GM21447 (cell line): ENCODE data around the gene MTFMT.

ENCODE experiments used
- ATAC-seq: cut with Tn5 transposase; IDR thresholded peaks from one replicate; pipeline ENCODE4 v1.9.1; 2021; ENCODE audit not compliant: unreplicated experiment

MTFMT gene

GRCh38 chr15:64989416-64990167 is 39.8 kb downstream of the MTFMT start, which contains the start of gene SPG21:
Gene SPG21, minus strand, starts transcription at chr15:64989914. Its CDS starts 6,345 bp downstream, at chr15:64983569.
- ATAC-seq: peak; percentile 94

GRCh38 chr15:64987136-64987535 is 42.3 kb downstream of the MTFMT start:
- no peak for ATAC-seq

GRCh38 chr15:64985366-64986033 is 43.9 kb downstream of the MTFMT start:
- ATAC-seq: no peak

GRCh38 chr15:64982472-64982871 is 47.0 kb downstream of the MTFMT start:
- ATAC-seq: no peak

GRCh38 chr15:64981812-64982431 is 47.5 kb downstream of the MTFMT start:
- ATAC-seq: no peak

GRCh38 chr15:64979252-64979710 is 50.2 kb downstream of the MTFMT start:
- no peak for ATAC-seq

GRCh38 chr15:64975390-64975789 is 54.0 kb downstream of the MTFMT start:
- ATAC-seq: no peak

- no peak for ATAC-seq
Observed at GRCh38 chr15:64970698-64971097, 58.7 kb downstream of the MTFMT start.

DNA sequence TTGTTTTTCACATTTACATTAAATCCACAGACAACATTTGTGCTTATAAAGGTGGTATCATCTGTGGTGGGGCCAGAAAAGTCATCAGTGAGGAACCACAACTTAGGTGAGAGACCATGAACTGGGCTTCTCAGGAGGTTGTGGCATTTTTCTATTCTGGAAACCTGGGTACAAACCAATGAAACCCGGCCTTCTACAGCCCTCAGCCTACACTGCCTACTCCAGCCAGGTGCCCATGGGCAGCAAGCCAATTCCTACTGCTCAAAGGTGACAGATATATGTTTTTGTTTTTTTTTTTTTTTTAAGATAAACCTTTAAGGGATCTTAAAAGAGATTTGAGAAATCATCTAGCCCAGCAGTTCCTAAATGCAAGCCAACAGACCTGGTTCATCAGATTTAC is 60.0 kb downstream of the MTFMT start:
- no peak for ATAC-seq

DNA sequence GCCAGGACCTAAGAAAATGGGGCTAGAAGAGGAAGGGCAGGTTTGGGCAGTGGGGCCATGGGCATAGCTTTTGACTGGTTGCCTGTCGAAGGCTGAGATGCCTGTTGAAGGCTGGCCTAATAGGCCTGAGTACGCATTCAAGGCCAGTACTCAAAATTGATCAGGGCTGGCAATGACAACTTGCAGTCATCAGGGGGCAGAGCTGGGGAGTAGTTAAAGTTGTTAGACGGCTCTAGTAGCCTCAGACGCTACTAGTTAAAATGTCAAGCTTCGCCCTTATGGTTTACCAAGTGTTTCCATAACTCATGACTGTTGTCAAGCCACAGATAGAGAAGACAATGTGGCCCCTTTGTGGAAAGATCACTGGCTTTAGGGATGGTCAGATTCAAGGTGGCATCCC is 68.4 kb downstream of the MTFMT start:
- ATAC-seq: no peak

DNA sequence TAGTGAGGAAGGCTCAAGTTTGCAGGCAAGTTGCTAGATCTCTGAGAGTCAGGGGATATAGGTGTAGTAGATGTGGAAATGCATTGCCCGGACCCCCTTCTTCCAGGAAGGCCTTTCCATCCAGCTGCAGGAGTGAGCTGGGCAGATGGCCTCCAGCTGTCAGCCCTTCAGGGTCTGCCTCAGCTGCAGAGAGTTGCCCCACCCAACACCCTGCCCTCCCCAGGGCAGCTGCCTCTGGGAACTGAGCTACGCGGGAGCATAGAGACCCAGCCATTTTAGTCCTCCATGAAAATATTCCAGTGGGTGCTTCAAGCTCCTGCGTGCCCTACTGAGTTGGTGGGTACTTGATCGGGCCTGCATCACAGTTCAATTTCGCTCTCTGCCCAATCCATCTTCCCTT is 69.3 kb downstream of the MTFMT start:
- no peak for ATAC-seq

GRCh38 chr15:64959128-64959527 is 70.3 kb downstream of the MTFMT start:
- no peak for ATAC-seq

- ATAC-seq: no peak
Observed at GRCh38 chr15:64954395-64954794, 75.0 kb downstream of the MTFMT start.

GRCh38 chr15:64951777-64952418 is 77.5 kb downstream of the MTFMT start:
- ATAC-seq: no peak
